HL-60 (cell line): ENCODE measurements around the gene OR2K2.

Source experiments
- CTCF ChIP-seq: IDR thresholded peaks from one replicate; pipeline ENCODE4 v1.5.1; 2011; ENCODE audit warnings: low read length, control low read depth, inconsistent platforms; ENCODE audit not compliant: insufficient read depth
- GABPA ChIP-seq: IDR thresholded peaks from 2 replicates; pipeline ENCODE4 v1.6.1; 2012; ENCODE audit warnings: low read depth
- POLR2AphosphoS5 ChIP-seq: IDR thresholded peaks from 2 replicates; pipeline ENCODE4 v1.6.1; 2012; ENCODE audit warnings: low read depth
- REST ChIP-seq: IDR thresholded peaks from 2 replicates; pipeline ENCODE4 v1.6.1; 2012; ENCODE audit warnings: low read depth; ENCODE audit not compliant: insufficient replicate concordance
- SPI1 ChIP-seq: IDR thresholded peaks from 2 replicates; pipeline ENCODE4 v1.6.1; 2012; ENCODE audit warnings: low read depth, mild to moderate bottlenecking, borderline replicate concordance

GRCh38 chr9:111375817-111376564, 46.0 kb upstream of the OR2K2 start:
- no peak for TF ChIP-seq CTCF
- TF ChIP-seq POLR2AphosphoS5 = no peak
- TF ChIP-seq SPI1 = no peak
- no peak for TF ChIP-seq GABPA
- no peak for TF ChIP-seq REST
